HG03342 (cell line): Measurements from ENCODE around the gene S100A13.
"Not testable (repeated sequence)": the region's sequence is repeated elsewhere in the genome, so short reads cannot be mapped to it uniquely, and the experiment has no call there.

Experiments used
- ATAC-seq: cut with Tn5 transposase; IDR thresholded peaks from one replicate; pipeline ENCODE4 v1.9.1; 2021; ENCODE audit warnings: mild to moderate bottlenecking, moderate library complexity; ENCODE audit not compliant: unreplicated experiment

Gene S100A13

GRCh38 chr1:153575497-153575896, 51.8 kb downstream of the S100A13 start:
- ATAC-seq: not testable (repeated sequence)

GRCh38 chr1:153575081-153575491, 52.2 kb downstream of the S100A13 start:
- not testable (repeated sequence) for ATAC-seq

- no peak for ATAC-seq
These were observed 54.0 kb downstream of the S100A13 start for GRCh38 chr1:153573351-153573750.

GRCh38 chr1:153572569-153573015, 54.7 kb downstream of the S100A13 start:
- no peak for ATAC-seq

GRCh38 chr1:153571706-153572105, 55.6 kb downstream of the S100A13 start:
- no peak for ATAC-seq

- ATAC-seq: no peak
These were observed 56.4 kb downstream of the S100A13 start for GRCh38 chr1:153570874-153571273.

GRCh38 chr1:153569465-153569864, 57.8 kb downstream of the S100A13 start:
- ATAC-seq: no peak
